GM19395 (cell line): ENCODE data around the gene TMEM190.
"Not testable (repeated sequence)": the region's sequence is repeated elsewhere in the genome, so short reads cannot be mapped to it uniquely, and the experiment has no call there.

ENCODE experiments used
- ATAC-seq: cut with Tn5 transposase; IDR thresholded peaks from one replicate; pipeline ENCODE4 v1.9.1; 2021; ENCODE audit warnings: mild to moderate bottlenecking, moderate library complexity; ENCODE audit not compliant: unreplicated experiment

TMEM190 gene

GRCh38 chr19:55418185-55418584 is 41.6 kb downstream of the TMEM190 start:
- ATAC-seq: no peak

DNA sequence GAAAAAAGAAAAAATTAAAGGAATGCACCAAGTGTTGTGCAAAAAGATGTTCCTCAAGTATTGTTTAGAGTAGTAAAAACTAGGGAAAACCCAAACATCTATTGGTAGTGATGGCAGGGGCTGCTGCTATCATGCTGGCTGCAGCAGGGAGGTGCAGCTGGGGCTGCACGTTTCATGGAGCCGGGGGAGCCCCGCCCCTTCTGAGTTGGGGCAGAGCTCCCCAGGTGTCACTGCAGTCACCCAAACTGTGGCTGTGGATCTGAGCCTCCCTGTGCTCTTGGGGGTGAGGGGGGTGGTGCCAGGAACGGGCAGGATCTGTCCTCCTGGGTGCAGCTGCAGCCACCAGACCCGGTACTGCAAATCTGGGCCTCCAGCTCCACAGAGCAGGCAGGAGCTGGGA is 42.5 kb downstream of the TMEM190 start:
- ATAC-seq: no peak

DNA sequence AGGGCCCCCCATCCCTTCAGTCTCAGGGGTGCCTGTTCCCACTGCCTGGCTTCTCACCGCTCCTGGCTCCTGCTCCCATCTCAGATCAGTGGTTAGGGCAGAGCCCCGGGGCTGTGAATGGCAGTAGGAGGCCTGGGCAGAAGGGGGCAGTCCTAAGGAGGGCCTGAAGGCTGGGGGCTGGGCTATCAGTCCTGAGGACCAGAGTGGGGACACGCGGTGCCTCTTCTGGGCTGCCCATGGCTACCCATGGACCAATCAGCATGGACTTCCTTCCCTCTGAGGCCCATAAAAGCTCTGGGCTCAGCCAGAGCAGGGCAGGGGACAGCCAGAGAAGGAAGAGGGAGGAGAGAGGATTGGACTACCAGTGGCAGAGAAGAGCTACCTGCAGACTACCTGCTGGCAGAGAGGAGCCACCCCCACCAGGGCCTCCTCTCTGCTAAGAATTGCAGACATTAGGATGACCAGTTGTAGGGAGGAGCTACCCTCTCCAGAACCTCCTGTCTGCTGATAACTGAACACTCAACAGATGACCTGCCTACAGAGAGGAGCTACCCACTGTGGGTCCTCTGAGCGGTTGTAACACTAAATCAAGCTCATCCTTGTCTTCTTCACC is 43.1 kb downstream of the TMEM190 start:
- ATAC-seq: no peak

- not testable (repeated sequence) for ATAC-seq
Observed at GRCh38 chr19:55421281-55421680, 44.7 kb downstream of the TMEM190 start.

DNA sequence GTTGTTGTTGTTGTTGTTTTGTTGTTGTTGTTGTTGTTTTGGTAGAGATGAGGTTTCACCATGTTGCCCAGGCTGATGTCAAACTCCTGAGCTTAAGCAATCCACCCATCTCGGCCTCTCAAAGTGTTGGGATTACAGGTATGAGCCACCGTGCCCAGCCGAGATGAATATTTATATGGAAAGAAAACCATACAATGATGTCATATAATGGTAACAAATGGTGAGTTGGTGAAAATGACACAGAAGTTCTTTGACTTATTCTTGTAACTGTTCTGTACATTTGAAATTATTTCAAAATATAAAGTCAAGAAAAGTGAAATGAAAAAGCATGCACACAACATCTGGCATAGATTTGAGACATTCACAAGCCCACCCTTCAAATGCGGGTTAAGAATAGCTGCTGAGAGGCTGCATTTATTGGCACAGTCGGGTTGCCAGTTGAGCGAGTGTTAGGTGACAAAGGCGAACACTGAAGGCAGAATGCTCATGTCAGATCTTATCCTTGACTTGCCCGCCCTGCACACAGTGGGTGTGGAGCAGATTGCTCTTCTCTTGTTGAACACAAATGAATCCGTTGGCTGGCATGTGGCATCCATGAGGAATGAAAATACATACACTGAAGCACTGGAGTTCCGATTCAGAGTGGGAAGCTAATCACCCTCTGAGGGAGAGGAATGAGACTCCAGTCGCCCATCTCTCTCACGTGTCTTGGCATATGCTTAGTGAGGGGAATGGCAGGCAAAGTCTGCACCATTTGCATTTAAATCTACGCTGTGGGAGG is 46.8 kb downstream of the TMEM190 start:
- no peak for ATAC-seq

GRCh38 chr19:55424518-55424917 is 47.9 kb downstream of the TMEM190 start:
- no peak for ATAC-seq

GRCh38 chr19:55426042-55426441 is 49.4 kb downstream of the TMEM190 start:
- no peak for ATAC-seq
